Duodenal mucosa (tissue), 2 donors: Measurements from ENCODE around the gene TP53TG5.

Source experiments
- H3K27ac ChIP-seq: one replicate; pipeline ENCODE4 v1.7.0; 2013; ENCODE audit warnings: low read depth, low read length
- H3K27me3 ChIP-seq, 2 donors: one replicate each; pipeline ENCODE4 v1.7.0; 2013; ENCODE audit warnings: low read length in 2 of 2, control low read depth in 1 of 2; ENCODE audit not compliant: insufficient read depth in 2 of 2, control insufficient read depth in 1 of 2
- H3K36me3 ChIP-seq, 2 donors: one replicate each; pipeline ENCODE4 v1.7.0; 2013; ENCODE audit warnings: low read length in 2 of 2, control low read depth in 1 of 2; ENCODE audit not compliant: insufficient read depth in 2 of 2, control insufficient read depth in 1 of 2
- H3K4me1 ChIP-seq, 2 donors: one replicate each; pipeline ENCODE4 v1.7.0; 2013; ENCODE audit warnings: low read length in 2 of 2, control low read depth in 1 of 2; ENCODE audit not compliant: insufficient read depth in 2 of 2, control insufficient read depth in 1 of 2
- H3K4me3 ChIP-seq, 2 donors: one replicate each; pipeline ENCODE4 v1.7.0; 2013; ENCODE audit warnings: low read length in 2 of 2, low read depth in 1 of 2
- H3K9ac ChIP-seq, 2 donors: one replicate each; pipeline ENCODE4 v1.7.0; 2013; ENCODE audit warnings: low read length in 2 of 2, low read depth in 1 of 2
- H3K9me3 ChIP-seq, 2 donors: one replicate each; pipeline ENCODE4 v1.7.0; 2013; ENCODE audit warnings: low read length in 2 of 2, control low read depth in 1 of 2; ENCODE audit not compliant: control insufficient read depth in 1 of 2

Gene TP53TG5

DNA sequence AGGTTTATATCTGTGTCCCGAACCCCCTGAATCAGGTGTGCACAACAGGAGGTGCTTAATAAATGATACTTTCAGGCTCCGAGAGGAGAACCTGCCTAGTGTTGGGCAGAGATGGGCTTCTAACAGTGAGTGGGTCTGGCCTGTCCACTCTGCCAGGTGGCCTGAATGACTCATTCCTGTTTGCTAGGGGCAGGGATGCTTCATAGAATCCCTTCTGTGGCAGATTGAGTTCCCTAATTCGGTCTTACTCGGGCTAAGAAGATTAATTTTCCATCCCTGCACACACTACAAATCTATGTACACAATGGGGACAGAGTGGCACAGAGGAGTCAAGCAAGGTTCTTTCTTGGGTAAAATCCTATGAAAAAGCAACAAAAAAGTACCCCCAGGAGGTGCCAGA, 49.7 kb downstream of the TP53TG5 start:
- no peaks in the 10 kb centered on the region for H3K9me3 ChIP-seq
- no peak overlapping the region for H3K9ac ChIP-seq
- no peak overlapping the region for H3K27ac ChIP-seq
- H3K4me3 ChIP-seq, result no peak overlapping the region
- H3K4me1 ChIP-seq, result peaks cover 0 to 4% of the 10 kb centered on the region in 2 donors
- H3K36me3 ChIP-seq, result peaks cover 35 to 74% of the 10 kb centered on the region in 2 donors
- no peaks in the 10 kb centered on the region for H3K27me3 ChIP-seq

DNA sequence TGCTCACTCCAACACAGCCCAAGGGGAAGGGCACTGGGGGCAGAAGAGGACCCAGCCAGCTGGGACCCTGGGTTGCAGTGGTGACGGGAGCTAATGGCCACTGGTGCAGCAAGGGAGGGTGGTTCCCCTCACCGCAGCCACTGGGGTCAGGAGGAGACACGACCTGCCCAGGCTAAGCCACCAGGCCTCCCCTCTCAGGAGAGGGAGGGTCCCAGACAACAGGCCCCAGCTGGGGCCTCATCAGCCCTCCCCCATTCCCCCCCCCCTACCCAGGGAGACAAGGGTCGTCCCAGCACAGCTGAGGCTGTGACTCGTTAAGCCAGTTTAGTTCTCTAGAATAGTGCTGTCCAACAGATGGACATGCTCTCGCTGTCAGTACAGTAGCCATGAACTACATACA, 52.8 kb downstream of the TP53TG5 start:
- Histone ChIP-seq H3K4me1 (peaks cover 11 to 20% of the 10 kb centered on the region in 2 donors), H3K4me3 (no peak overlapping the region), H3K27ac (no peak overlapping the region), H3K9ac (no peak overlapping the region), H3K36me3 (peaks cover 29 to 48% of the 10 kb centered on the region in 2 donors), H3K27me3 (no peaks in the 10 kb centered on the region), H3K9me3 (no peaks in the 10 kb centered on the region)

DNA sequence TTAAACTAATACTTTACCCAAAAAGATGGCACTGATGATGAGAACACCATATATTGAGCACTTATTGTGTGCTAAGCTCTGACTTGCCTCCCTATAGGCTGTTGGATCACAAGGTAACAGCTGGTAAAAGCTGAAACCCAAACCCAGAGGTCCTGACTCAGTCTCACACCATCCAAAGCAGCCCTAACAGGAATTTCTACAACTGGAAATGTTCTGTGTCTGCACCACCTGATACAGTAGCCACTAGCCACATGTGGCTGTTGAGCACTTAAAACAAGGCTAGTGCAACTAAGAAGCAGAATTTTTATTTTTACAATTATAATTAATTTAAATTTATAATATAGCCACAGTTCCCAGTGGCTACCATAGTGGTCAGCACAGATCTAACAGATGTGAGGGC, 54.4 kb downstream of the TP53TG5 start:
- Histone ChIP-seq H3K36me3 (peaks cover 17 to 32% of the 10 kb centered on the region in 2 donors), H3K9ac (no peak overlapping the region), H3K27me3 (peaks cover 0 to 2% of the 10 kb centered on the region in 2 donors), H3K4me1 (peaks cover 11 to 17% of the 10 kb centered on the region in 2 donors), H3K9me3 (no peaks in the 10 kb centered on the region), H3K27ac (no peak overlapping the region), H3K4me3 (no peak overlapping the region)

- Histone ChIP-seq H3K27ac (no peak overlapping the region), H3K36me3 (peaks cover 10 to 24% of the 10 kb centered on the region in 2 donors), H3K9ac (no peak overlapping the region), H3K9me3 (no peaks in the 10 kb centered on the region), H3K4me3 (no peak overlapping the region), H3K4me1 (peaks cover 11 to 17% of the 10 kb centered on the region in 2 donors), H3K27me3 (peaks cover under 1 to 5% of the 10 kb centered on the region in 2 donors)
Measured at GRCh38 chr20:45322952-45323383, 55.2 kb downstream of the TP53TG5 start.
